Right atrium auricular region (tissue), 2 donors: Measurements from ENCODE around the gene COMT. TPM values are rescaled to one million over a fixed set of nuclear protein-coding genes. Genes with fewer than 3 reads are reported as not detected.

ENCODE experiments used
- DNase-seq: peaks from one replicate; pipeline ENCODE4 v3.0.0-alpha.2; 2019; ENCODE audit warnings: low spot score
- H3K27ac ChIP-seq, 2 donors: fragments of 200-600 bp; sonication (generic); 1 replicate in 1 of 2; 2 replicates in 1 of 2; pipeline ENCODE4 v1.5.1; 2016 to 2019
- H3K27me3 ChIP-seq, 2 donors: fragments of 200-600 bp; sonication (generic); one replicate each; pipeline versions ENCODE4 v1.5.1 to v1.6.0; 2017 to 2019
- H3K36me3 ChIP-seq: fragments of 200-600 bp; sonication (generic); one replicate; pipeline ENCODE4 v1.5.1; 2016
- H3K4me1 ChIP-seq, 2 donors: fragments of 200-600 bp; sonication (generic); one replicate each; pipeline versions ENCODE4 v1.5.1 to v1.6.0; 2017 to 2019
- H3K4me3 ChIP-seq, 2 donors: fragments of 200-600 bp; sonication (generic); 1 replicate in 1 of 2; 2 replicates in 1 of 2; pipeline ENCODE4 v1.5.1; 2017 to 2019; ENCODE audit warnings: mild to moderate bottlenecking in 1 of 2, moderate library complexity in 1 of 2
- H3K9me3 ChIP-seq, 2 donors: fragments of 200-600 bp; sonication (generic); one replicate each; pipeline ENCODE4 v1.5.1; 2019
- total RNA-seq, 2 donors: library from RNA; depleted of rRNA; stranded (reverse); fragments of >200 nt; gene quantifications; one replicate each; pipeline ENCODE4 v1.1.0, GENCODE V29; 2016
- TF ChIP-seq, protein P1 (sequence below), 2 donors: fragments of 200-600 bp; sonication (generic); IDR thresholded peaks; one replicate each; pipeline ENCODE4 v1.5.1; 2019; ENCODE audit warnings: antibody characterized with exemption in 2 of 2

COMT gene
- total RNA-seq, 2 donors from 2014 or later: 142 to 195 TPM

DNA sequence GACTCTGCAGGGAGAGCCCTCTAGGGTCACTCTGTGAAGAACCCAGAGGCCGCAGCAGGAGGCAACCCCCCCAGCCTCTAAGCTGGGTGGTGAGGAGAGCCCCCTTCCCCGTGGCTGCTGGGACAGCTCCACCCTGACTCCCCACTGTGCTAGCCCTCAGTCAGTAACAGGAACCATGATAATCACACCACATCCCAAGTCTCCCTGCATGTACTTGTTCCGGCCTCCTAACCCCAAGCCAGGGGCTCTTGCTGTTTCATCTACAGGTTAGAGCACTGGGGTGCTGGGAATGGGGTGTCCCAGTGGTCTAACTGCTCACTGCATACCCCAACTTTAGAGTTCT lies 48.1 kb downstream of the COMT start:
- TF ChIP-seq, protein P1, sequence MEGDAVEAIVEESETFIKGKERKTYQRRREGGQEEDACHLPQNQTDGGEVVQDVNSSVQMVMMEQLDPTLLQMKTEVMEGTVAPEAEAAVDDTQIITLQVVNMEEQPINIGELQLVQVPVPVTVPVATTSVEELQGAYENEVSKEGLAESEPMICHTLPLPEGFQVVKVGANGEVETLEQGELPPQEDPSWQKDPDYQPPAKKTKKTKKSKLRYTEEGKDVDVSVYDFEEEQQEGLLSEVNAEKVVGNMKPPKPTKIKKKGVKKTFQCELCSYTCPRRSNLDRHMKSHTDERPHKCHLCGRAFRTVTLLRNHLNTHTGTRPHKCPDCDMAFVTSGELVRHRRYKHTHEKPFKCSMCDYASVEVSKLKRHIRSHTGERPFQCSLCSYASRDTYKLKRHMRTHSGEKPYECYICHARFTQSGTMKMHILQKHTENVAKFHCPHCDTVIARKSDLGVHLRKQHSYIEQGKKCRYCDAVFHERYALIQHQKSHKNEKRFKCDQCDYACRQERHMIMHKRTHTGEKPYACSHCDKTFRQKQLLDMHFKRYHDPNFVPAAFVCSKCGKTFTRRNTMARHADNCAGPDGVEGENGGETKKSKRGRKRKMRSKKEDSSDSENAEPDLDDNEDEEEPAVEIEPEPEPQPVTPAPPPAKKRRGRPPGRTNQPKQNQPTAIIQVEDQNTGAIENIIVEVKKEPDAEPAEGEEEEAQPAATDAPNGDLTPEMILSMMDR (IDR thresholded peaks at IDR 0.05): no peak
- Histone ChIP-seq H3K4me3 (no peak overlapping the region), H3K4me1 (peaks cover 0 to 54% of the 10 kb centered on the region in 2 donors), H3K9me3 (no peaks in the 10 kb centered on the region), H3K36me3 (no peaks in the 10 kb centered on the region), H3K27me3 (no peaks in the 10 kb centered on the region), H3K27ac (no peak overlapping the region)
- no peak for DNase-seq

DNA sequence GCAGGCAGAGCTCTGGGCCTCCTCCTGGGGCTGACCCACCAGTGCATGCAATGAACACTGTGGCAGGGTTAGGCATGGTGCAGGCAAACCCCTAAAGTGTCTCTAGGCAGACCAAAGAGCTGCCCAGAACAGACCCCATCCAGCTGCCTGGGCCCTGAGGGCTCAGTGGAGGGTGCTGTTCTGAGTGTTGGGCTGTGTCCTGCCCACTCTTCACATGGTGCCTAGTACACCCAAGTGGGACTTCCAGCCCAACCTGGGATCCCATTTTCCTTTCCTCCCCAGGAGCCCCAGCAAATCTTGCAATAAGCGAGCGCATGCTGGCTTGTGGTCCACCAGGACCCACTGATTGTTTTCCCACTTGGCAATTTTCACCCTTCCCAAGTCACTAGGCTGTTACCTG lies 48.6 kb downstream of the COMT start:
- Histone ChIP-seq H3K27ac (no peak overlapping the region), H3K4me3 (no peak overlapping the region), H3K27me3 (no peaks in the 10 kb centered on the region), H3K36me3 (no peaks in the 10 kb centered on the region), H3K4me1 (peaks cover 0 to 52% of the 10 kb centered on the region in 2 donors), H3K9me3 (no peaks in the 10 kb centered on the region)
- DNase-seq: no peak
- TF ChIP-seq, protein P1 (IDR thresholded peaks at IDR 0.05): no peak

DNA sequence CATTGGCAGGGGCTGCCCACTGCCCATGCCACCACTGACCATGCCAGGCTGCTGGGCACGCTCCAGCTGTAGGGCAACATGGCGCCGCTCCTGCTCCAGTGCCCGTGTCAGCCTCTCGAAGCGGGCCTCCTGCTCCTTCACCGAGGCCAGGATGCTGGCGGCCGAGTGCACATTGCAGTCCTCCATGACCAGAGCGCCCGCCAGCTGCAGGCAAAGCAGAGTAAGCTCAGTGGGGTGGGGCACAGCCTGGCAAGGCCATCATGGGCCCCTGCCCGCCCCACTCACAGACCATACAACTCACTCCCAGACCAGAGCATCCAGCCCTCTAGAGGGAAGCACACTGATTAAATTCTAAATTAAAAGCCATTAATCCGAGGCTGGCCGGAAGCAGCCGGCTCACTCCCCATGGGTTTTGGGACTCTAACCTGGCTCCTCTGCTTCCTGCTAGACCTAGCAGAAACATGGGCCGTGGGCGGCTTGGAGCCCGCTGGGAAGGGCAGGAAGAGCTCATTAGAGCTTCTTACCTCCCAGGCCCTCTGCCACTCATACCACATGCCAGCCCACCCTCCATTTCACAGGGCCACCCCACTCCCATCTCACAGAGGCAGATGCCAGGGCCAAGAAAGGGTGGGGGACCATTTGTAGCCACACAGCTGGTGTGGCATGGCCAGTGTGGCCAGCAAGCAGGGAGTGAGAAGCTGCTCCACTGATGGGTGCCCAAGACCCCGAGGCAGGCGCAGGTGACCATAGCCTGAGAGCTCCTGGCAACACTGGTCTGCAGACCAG lies 49.2 kb downstream of the COMT start:
- peaks cover 0 to 52% of the 10 kb centered on the region in 2 donors for H3K4me1 ChIP-seq
- no peak for DNase-seq
- peak overlapping the region in 1 of 2 donors; percentile 24 for H3K27ac ChIP-seq
- H3K36me3 ChIP-seq: no peaks in the 10 kb centered on the region
- no peaks in the 10 kb centered on the region for H3K9me3 ChIP-seq
- H3K4me3 ChIP-seq: no peak overlapping the region
- no peaks in the 10 kb centered on the region for H3K27me3 ChIP-seq
- TF ChIP-seq, protein P1 (IDR thresholded peaks at IDR 0.05): no peak

DNA sequence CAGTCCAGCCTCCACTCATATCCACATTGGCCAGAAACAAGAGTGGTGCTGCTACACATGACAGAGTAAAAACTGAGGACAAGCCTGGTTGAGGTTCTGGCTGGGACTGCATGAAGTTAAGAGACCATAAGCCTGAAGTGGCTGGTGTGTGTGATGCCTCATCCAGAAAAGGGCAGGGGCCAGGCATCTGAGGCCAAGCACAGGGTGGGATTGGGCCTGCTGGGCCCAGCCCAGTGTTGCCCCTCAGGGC lies 49.7 kb downstream of the COMT start:
- Histone ChIP-seq H3K27me3 (no peaks in the 10 kb centered on the region), H3K4me3 (no peak overlapping the region), H3K36me3 (no peaks in the 10 kb centered on the region), H3K4me1 (peaks cover 0 to 52% of the 10 kb centered on the region in 2 donors), H3K27ac (peak overlapping the region in 1 of 2 donors; percentile 24), H3K9me3 (no peaks in the 10 kb centered on the region)
- TF ChIP-seq, protein P1 (IDR thresholded peaks at IDR 0.05): no peak
- no peak for DNase-seq

DNA sequence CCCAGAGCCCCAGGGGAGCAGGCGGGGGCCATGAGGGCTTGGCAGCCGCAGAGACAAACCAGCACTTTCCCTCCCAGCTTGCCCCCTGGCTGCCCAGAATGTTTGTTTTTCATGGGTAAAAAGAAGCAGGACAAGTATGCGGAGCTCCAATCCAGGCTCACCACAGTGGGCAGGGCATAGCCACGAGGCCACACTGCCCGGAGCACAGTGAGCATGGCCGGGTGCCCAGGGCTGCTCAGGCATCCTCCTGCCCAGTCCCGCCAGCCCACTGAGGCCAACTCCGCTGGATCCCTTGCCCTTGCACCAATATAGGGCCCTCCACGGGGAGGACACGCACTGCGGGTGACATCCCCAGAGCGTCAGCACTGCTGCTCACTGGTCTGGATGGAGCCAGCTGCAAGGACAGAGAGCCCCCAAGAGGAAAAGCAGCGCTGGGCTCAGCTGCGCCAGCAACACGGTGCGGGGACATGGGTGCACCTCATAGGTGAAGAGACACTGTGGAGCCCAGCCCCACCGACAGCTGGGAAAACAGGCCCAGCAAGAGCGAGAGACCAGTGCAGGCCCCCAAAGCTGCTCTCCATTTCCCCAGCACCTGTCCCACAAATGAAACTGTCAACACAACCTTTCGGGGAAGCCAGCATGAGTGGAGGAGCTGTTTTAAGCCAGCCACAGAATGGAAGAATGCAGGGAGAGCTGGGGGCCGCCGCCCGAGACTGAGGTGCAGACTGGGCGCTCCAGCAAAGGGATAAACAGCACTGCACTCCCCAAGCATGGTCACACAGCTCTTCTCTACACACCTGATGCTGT lies 50.3 kb downstream of the COMT start:
- Histone ChIP-seq H3K27me3 (no peaks in the 10 kb centered on the region), H3K36me3 (no peaks in the 10 kb centered on the region), H3K9me3 (no peaks in the 10 kb centered on the region), H3K4me3 (no peak overlapping the region), H3K27ac (peak overlapping the region in 1 of 2 donors; percentile 24), H3K4me1 (peaks cover 0 to 53% of the 10 kb centered on the region in 2 donors)
- DNase-seq: no peak
- TF ChIP-seq, protein P1 (IDR thresholded peaks at IDR 0.05): no peak
